HG03520 (cell line): ENCODE data around the gene BSCL2.
"Not testable (repeated sequence)": the region's sequence is repeated elsewhere in the genome, so short reads cannot be mapped to it uniquely, and the experiment has no call there.

ENCODE experiments used
- ATAC-seq: cut with Tn5 transposase; IDR thresholded peaks from one replicate; pipeline ENCODE4 v1.9.1; 2021; ENCODE audit warnings: mild to moderate bottlenecking, moderate library complexity; ENCODE audit not compliant: unreplicated experiment

The BSCL2 gene

DNA sequence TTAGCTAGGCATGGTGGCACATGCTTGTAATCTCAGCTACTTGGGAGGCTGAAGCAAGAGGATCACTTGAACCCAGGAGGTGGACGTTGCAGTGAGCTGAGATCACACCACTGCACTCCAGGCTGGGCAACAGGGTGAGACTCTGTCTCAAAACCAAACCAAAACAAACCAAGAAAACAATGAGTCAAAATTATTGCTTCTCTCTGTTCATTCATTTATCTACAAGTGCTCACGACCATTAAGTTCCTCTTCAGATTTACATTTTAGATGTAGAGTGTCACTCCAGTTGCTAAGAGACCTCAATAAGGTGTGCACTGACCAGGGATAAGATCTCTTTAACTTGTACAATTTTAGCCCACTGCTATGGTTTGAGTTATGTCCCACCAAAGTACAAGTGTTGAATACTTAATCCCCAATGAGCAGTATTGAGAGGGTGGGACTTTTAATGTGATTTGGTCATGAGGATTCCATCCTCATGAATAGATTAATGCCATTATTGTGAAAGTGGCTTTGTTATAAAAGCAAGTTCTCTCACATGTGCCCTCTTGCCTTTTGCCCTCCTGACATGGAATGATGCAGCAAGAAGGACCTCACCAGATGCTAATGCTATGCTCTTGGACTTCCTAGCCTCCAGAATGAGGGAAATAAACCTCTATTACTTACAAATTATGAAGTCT is 12.2 kb upstream of the BSCL2 start:
- ATAC-seq = no peak

DNA sequence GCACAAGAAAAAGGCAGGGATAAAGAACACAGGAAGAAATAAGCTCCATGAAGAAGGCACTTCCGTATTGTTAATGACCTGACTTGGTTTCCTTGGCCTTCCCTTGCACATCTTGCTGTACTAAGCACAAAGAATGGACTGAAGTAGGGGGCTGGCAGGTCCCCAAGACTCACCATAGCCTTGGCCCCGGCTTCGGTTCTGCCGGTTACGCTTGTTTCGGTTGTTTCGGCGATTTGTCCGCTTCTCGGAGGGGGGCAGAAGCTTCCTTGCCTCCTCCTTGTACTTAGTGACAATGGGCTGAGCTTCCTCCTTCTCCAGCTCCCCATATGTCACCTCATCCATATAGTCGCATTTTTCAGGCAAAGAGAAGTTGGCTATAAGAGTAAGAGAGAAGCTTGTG is 9.6 kb upstream of the BSCL2 start:
- ATAC-seq = no peak

DNA sequence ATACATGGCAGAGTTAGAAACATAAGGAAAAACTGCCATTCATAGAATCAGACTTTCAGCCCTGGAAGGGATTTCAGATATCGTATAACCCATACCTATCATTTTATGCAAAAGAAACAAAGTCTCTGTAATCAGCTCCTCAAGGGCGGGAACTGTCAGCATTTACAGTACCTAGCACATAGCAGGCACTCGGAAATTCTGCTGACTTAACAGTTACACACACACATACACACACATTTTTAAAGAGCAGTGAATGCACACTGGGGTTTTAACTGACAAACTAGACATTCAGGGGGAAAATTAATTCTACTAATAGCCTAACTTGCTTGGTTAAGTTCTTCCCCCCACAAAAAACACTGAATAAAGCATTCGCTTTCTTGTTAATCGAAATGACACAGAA is 9.0 kb upstream of the BSCL2 start:
- ATAC-seq = no peak

DNA sequence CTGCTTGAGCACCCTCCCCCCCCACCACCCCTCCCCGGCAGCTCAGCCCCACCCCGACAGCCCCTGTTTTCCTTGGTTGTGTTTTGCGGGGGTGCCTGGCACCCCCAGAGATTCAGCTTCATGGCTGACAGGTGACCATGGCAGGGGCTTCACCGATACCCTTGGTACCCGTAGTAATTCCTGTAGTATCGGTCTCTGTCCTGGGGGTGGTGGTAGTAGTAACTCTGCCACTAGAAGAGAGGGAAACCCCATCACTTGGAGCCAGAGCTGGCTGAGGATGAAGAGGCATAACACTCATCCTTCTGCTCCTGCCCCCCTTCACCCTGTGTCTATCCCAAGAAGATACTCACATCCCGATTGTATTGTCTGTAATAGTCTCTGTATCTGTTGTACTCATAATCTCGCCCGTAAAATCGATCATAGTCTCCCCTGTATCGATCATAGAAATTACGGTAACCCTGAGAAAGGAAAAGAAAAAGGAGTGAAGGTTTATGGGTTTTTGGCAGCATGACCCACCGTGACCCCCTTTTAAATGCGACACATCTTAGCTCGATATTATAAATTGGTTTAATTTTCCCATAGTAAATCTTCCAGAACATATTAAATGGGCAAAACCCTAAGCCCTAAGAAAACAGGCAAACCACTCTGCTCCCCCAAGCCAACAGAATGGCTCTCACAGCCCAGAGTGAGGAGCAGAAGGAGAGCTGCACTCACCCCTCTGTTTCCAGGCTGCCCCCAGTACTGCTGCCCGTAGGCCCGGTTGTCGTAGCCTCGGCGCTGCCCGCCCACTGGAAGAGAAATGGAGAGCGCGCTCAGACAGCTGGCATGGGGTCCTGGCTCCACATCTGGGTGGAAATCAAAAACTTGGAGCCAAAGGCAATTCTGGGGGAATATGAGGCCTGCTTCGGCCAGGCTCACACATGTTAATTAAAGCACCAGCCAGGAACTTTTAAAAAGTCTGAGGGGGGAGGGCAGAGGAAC is 8.2 kb upstream of the BSCL2 start:
- ATAC-seq = no peak

DNA sequence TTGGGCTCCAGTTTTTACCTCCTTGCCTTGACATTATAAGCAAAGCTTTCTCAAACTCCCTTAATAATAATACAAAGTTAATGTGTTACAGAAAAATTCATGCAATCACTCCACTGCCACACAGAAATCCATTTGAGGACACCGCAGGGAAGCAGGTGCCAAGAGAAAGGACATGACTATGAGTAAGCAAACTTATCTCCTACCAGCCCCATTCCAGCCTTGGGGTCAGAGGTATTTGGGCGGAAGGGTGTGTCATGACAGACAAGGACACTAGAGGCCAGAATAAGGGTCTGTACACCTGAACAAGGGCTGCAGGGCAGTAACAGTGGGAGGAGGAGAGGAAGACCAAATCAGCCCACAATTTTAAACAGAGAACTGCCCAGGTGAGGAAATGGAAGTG is 6.1 kb upstream of the BSCL2 start:
- ATAC-seq = no peak

DNA sequence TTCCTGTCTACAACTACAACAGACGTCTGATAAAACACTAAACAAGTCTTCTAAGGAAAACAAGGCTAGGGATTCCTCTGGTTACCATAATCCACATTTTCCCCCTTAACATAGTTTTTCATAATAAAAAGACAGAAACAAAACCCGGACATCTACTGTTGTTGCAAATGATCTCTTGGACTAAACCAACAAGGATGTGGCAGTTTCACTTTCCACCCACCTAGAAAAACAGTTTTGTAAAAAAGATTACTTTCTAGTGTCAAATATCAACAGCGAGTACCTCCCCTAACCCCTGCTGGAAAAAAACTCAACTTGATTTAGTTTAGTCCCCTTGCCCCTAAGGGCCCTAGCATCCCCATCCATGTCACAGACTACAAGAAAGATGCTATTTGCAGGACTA is 5.6 kb upstream of the BSCL2 start:
- ATAC-seq = no peak

DNA sequence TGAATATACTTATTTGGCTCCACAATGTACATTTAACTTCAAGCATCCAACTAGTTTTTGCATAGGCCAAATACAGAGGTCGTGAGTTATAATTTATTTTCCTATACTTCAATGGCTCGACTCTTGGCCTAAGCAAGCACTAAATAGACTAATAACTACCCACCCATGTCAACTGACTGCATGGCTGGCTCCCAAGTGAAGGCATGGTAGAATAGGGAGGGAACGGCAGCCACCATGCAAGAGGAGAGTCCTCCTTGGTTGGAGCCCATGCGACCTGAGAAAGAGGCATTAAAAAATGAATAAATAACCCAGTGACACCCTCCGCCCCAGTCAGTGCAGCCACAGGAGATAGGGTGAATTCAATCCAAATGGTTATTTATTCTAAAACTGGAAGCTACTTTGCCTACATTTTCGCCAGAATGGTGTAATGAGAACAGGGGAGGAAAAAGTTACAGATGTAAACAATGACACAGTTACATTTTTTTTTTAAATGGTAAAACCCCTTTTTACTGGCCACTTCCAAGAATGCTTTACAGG is 5.1 kb upstream of the BSCL2 start:
- no peak for ATAC-seq

DNA sequence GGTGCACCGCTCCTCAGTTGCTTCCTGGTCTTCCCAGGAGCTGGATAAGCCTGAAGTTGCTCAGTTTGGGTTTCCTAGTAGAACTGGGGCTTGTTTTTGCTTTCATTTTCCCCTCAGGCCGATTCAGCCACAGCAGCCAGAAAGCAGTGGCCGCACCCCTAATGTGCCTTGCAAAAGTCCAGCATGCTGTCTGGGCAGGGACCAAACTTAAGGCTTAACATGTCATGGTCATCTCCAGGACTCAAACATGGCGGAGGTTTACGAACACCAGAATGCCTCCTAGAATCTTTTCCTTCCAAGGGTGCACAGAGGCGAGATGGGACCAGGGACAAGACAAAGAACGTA is 2.7 kb upstream of the BSCL2 start:
- ATAC-seq = no peak

DNA sequence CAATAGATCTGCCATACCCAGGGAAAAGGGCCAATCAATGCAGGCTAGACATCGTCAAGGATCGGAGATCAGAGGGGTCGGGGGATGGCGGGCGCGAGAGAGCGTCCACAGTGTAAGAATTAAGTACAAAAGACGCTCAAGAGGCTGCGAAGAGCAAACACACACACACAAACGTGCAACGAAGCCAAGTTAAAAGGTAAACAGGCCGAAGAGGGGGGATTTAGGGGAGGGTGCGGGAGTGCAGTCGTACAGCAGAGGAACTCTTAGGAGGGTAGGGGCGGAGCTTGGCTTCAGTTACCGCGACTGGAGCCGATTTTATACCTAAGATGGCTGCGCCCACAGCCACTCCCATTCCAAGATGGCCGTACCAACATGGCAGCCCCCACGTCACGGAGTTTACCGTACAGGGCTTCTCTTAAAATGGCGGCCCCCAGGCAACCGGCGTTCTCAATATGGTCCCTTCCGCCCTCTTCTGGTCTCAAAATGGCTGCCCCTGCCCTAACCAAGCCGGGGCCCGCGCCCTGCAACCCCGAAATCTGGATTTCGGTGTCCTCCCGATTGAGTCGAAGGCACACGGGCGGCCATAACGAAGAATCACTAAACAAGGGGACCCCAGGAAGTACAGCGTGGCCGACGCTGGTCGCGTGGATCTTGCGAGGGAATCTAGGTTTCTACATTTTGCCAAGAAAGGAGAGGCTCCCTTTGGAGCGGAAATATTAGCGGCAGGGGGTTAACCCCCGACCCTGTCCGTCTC is 2.2 kb upstream of the BSCL2 start:
- peak; percentile 66 for ATAC-seq

DNA sequence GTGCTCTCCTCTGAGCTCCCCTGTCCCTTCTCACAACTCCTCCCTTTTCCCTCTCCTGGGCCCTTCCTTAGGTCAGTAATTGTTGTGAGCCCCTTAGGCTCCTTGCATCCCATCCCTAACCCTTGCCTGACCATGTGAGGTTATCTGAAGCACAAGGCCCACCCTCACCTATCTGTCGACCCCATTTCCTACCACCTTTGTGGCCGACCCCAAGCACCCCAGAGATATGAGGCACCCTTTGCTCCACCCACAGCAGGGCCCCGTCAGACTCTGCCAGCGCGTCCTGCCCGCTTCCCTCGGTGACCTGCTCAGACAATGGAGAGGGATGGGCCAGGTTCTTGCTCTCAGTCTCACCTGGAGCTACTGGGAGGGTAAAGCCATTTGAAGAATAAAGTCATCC is 1.6 kb upstream of the BSCL2 start:
- no peak for ATAC-seq

DNA sequence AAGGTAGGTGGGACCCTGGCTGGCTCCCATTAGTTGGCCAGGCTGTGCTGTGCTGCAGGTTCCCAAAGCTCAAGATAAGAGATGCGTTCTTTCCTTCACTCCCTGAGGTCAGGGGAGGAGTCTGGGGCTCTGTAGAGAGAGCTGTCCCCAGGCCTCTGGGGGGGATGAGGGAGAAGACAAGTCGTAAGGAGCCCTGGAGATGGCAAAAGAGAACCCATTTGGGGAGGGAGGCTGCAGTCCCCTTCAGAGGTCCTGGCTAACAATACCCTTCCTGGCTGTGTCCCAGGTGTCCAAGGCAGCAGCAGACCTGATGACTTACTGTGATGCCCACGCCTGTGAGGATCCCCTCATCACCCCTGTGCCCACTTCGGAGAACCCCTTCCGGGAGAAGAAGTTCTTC is 1.2 kb upstream of the BSCL2 start:
- ATAC-seq = no peak

DNA sequence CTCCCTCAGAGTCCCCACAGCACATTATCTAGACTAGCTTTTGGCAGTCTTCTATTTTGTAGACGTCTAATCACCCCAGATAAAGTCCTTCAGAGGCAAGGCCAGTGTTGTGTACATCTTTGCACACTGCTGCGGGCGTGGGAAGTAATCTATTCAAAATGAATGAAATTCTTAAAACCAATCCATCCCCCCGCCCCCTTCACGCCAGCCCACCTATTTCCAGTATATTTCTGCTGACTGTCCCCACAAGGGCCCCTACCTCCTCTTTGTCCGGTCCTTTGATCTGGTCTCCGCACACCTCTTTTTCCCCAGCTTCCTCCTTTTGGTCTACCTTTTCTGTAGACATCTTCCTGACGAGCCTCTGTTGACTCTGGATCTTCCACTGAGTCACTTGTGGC is 375 bp downstream of the BSCL2 start:
- ATAC-seq = no peak

DNA sequence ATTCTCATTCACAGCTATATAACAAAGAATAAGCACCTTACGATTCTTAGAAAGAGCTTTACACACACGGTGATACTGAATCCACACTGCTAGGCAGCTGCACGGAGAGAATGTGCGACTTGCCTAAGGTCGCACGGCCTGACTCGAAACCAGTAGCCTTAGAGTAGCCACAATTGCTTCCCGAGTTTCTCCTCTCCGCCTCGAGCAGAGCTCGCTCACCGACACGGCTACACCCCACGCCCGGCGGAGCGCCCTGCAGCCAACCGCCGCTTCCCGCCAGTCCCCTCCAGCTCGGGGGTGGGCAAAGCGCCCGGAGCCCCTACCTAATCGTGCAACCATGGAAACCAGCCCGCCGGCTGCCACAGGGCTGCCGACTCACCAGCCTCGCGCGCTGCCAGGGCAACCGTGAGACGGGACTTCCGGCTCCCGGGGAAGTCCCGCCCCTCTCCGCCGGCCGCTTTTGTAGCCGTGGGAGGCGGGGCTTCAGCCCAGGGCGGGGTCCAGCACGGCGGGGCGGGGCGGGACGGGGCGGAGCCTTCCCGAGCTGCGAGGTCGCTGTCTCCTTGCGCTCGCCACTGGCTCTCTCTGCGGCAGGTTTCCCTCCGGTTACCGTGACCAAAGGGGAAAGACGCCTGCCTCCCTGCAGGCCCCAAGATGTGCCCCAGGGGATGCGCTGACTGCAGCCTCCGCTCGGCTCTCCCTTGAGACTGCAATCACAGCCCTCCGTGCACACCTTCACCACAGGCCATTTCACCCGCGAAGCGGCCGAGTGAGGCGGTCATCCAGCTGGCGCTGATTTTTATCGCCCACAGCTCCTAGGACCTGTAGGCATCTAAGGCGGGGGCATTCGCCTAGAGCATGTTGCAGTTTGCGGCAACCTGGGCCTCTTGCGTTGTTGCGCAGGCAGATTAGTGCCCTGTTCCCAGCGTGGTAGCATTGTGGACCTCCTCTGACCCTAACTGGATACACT is 1.1 kb downstream of the BSCL2 start:
- peak; percentile 52 for ATAC-seq

DNA sequence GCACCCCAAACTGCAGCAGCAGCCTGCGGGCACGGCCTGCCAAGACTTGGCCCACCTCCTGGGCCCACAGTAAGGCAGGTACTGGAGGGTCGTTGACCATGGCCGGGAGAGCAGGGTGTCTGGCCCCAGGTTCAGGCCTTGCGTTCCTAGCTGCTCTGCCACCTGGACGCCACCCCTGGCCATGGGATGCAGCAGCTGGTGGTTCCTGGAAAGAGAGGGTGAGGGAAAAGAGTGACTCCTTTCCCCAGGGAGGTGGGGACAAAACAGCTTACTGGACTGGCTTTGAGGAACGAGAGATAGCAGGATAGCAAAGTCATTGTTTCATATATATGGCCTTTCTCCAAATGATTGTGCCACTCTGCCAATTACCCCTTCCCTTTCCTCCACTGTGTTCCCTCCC is 1.8 kb downstream of the BSCL2 start:
- ATAC-seq = no peak

DNA sequence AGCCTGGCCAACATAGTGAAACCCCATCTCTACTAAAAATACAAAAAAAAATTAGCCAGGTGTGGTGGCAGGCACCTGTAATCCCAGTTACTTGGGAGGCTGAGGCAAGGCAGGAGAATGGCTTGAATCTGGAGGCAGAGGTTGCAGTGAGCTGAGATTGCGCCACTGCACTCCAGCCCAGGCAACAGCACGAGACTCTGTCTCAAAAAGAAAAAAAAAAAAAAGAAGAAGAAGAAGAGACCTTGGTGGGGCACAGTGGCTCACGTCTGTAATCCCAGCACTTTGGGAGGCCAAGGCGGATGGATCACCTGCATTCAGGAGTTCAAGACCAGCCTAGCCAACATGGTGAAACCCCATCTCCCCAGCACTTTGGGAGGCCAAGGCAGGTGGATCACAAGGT is 3.3 kb downstream of the BSCL2 start:
- not testable (repeated sequence) for ATAC-seq

DNA sequence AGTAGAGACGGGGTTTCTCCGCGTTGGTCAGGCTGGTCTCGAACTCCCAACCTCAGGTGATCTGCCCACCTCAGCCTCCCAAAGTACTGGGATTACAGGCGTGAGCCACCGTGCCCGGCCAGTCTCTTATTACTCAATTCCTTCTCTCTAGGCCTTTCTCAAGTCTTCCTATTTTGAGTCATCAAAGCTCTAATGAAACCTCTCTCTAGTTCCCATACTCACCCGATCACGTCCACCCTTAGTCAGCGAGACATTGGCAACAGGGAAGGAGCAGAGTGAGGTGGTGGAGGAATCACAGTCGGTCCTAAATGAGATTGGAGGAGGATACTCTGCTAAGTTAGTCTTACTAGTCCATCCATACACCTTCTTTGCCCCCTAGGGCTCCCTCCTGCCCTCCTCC is 5.0 kb downstream of the BSCL2 start:
- ATAC-seq = no peak

DNA sequence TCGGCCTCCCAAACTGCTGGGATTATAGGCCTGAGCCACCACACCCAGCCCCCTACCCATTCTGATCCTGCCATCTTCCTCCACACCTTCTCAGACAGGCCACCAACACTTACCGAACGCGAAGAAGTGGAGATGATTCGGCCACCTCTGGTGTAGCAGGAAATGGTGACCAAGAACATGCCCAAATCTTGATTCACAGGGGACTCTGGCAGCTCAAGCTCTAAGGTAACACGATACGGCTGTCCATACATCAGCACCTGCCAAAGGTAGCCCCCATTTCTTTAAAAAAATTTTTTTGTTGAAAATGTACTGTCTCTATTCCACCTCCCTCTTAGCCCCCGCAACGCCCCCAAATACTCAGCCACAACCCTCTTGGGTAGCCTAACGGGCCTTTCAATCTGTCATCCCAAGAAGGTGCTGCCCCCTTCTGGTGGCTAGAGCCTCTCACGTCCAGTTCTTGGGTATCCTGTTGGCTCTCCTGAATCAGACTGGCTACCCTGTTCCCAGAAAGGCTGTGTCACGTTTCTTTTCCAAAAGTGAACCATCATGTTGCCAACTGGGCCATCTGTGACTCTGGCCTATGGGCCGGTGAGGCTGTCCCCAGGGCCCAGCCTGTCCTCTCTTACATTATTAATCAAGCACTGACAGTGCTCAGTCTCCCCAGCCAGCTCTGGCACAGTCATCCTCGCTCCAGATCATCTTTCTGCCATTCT is 12.6 kb downstream of the BSCL2 start:
- ATAC-seq = no peak

DNA sequence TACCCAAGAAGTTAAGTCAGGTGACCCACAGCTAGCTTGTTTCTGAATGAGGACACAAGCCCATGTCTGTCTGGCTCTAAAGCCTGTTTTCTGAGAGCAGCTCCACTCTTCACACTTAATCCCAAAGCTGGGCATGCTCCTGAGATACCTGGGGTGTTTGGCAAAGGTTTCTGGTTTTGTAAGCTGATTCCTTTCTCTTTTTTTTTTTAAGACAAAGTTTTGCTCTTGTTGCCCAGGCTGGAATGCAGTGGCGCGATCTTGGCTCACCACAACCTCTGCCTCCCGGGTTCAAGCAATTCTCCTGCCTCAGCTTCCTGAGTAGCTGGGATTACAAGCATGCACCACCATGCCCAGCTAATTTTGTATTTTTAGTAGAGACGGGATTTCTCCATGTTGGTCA is 13.6 kb downstream of the BSCL2 start:
- not testable (repeated sequence) for ATAC-seq

DNA sequence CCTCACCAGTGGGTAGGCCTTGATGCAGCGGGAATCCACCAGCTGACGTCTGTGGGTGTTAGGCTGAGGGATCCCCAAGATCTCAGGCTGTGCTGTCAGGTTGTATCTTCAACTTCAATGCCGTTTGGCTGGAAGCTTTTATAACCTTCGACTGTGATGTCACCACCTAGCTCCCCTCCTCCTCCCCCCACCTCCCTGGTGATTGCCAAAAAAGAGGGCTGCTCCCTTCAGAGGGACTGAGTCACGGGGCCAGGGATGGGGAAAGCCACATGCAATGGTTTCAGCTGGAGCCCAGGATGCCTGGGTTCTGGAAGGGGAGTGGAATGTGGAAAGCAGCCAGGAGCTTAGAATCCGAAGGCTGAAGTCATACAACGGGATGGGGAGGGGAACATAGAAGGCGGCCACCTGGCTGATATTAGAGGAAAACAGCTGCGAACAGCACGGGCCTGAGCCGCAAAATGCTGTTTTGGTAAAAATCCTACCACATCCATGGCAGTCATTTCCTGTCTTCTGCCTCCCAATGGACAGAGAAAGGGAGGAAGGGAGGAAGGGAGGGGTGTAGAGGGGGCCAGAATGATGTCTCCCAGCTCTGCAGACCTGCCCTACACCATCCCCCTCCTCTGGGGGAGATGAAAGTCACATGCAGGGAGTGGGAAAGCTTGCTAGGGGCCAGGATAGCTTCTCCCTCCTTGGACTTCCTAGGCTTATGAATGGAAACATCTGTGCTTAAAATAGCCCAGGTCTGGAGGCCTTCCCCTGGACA is 17.6 kb downstream of the BSCL2 start, which contains the start of gene LRRN4CL:
TSS of gene LRRN4CL (minus strand) at position 110 of the 763 bp plus-strand sequence. CDS start 1,022 bp downstream, outside the sequence.
- ATAC-seq = no peak
